Measurements from ENCODE around the gene REEP3.

GRCh38 chr10:63595072-63595471, 73.9 kb downstream of the REEP3 start:
- TF ChIP-seq, protein P1, sequence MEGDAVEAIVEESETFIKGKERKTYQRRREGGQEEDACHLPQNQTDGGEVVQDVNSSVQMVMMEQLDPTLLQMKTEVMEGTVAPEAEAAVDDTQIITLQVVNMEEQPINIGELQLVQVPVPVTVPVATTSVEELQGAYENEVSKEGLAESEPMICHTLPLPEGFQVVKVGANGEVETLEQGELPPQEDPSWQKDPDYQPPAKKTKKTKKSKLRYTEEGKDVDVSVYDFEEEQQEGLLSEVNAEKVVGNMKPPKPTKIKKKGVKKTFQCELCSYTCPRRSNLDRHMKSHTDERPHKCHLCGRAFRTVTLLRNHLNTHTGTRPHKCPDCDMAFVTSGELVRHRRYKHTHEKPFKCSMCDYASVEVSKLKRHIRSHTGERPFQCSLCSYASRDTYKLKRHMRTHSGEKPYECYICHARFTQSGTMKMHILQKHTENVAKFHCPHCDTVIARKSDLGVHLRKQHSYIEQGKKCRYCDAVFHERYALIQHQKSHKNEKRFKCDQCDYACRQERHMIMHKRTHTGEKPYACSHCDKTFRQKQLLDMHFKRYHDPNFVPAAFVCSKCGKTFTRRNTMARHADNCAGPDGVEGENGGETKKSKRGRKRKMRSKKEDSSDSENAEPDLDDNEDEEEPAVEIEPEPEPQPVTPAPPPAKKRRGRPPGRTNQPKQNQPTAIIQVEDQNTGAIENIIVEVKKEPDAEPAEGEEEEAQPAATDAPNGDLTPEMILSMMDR (IDR thresholded peaks at IDR 0.05; ENCODE audit: poor library complexity): no peak
- no peak for TF ChIP-seq EZH2 (IDR thresholded peaks at IDR 0.05; ENCODE audit: borderline replicate concordance)
